HCT116 (cell line): ENCODE data around the gene NCBP2. TPM values are rescaled to one million over a fixed set of nuclear protein-coding genes. Genes with fewer than 3 reads are reported as not detected.

ENCODE experiments used
- ATAC-seq: fragments of 200-7000 bp; cut with Tn5 transposase; 2 replicates; pipeline ENCODE4 v1.9.1; 2020; ENCODE audit warnings: mild to moderate bottlenecking, moderate library complexity
- BruUV-seq: library from RNA; stranded (reverse); fragments of 400-500 nt; replicated peaks from 2 replicates; lab custom pipeline; 2021; lab: Mats Ljungman, UMichigan
- CTCF ChIA-PET: fragments of 300-600 bp; sonication (Branson Sonifier 250); formaldehyde crosslinking; loops from one replicate; lab custom pipeline; 2021; ENCODE audit warnings: antibody characterized with exemption; lab: Charles Lee
- POLR2A ChIA-PET: fragments of 300-600, 350-600 bp; sonication (Branson Sonifier 250); formaldehyde crosslinking; loops from one replicate; lab custom pipeline; 2021; ENCODE audit warnings: antibody characterized with exemption; lab: Charles Lee
- RAD21 ChIA-PET, 2 experiments: fragments of 300-600 bp; sonication (Branson Sonifier 250); formaldehyde crosslinking; loops; one replicate each; lab custom pipeline; 2023; ENCODE audit warnings: low total read pairs in 2 of 2; ENCODE audit not compliant: uncharacterized antibody in 2 of 2, unreplicated experiment in 2 of 2, low non-redundant PET in 1 of 2; lab: Charles Lee
- DNase-seq: peaks from one replicate; pipeline ENCODE4 v3.0.0-alpha.2; 2010; ENCODE audit warnings: low read depth, low spot score
- H2AFZ ChIP-seq: fragments of 200-600 bp; shearing (Covaris generic), sonication (generic); 2 replicates; pipeline ENCODE4 v1.6.1; 2017; ENCODE audit warnings: low read depth, mixed run types, mixed read lengths, antibody characterized with exemption, low read length; ENCODE audit not compliant: poor library complexity, severe bottlenecking
- H3K27ac ChIP-seq: 2 replicates; pipeline ENCODE4 v1.5.1; 2012; ENCODE audit warnings: low read depth, low read length
- H3K27me3 ChIP-seq: fragments of 200-600 bp; sonication (generic); 2 replicates; pipeline ENCODE4 v1.6.1; 2016; ENCODE audit warnings: mixed run types, low read length, mixed read lengths; ENCODE audit not compliant: insufficient read depth
- H3K36me3 ChIP-seq, 2 experiments: fragments of 200-500 bp in 1 of 2; fragments of 200-600 bp in 1 of 2; sonication (Bioruptor generic) in 1 of 2; sonication (generic) in 1 of 2; 2 replicates each; pipeline versions ENCODE4 v1.5.1 to v1.6.1; 2014 to 2016; ENCODE audit warnings: low read length in 2 of 2, inconsistent platforms in 1 of 2, mixed read lengths in 1 of 2, mixed run types in 1 of 2; ENCODE audit not compliant: insufficient read depth in 2 of 2, control insufficient read depth in 1 of 2
- H3K4me1 ChIP-seq, 2 experiments: fragments of 200-600 bp in 1 of 2; sonication (generic) in 1 of 2; 2 replicates each; pipeline versions ENCODE4 v1.5.1 to v1.6.1; 2012 to 2017; ENCODE audit warnings: low read length in 2 of 2, inconsistent platforms in 1 of 2, mild to moderate bottlenecking in 1 of 2, mixed read lengths in 1 of 2, mixed run types in 1 of 2, moderate library complexity in 1 of 2; ENCODE audit not compliant: insufficient read depth in 2 of 2, control insufficient read depth in 1 of 2
- H3K4me2 ChIP-seq: fragments of 200-600 bp; sonication (generic); 2 replicates; pipeline ENCODE4 v1.6.1; 2017; ENCODE audit warnings: mixed run types, low read length, mixed read lengths
- H3K4me3 ChIP-seq, 2 experiments: fragments of 200-600 bp in 1 of 2; sonication (generic) in 1 of 2; replicated peaks in 1 of 2; 2 replicates each; pipeline ENCODE4 v1.5.1; 2011 to 2016; ENCODE audit warnings: low read length in 2 of 2, control low read depth in 1 of 2, low read depth in 1 of 2, mild to moderate bottlenecking in 1 of 2, mixed read lengths in 1 of 2, mixed run types in 1 of 2
- H3K79me2 ChIP-seq: fragments of 200-600 bp; sonication (generic); 2 replicates; pipeline ENCODE4 v1.6.1; 2017; ENCODE audit warnings: mild to moderate bottlenecking, mixed run types, low read length, moderate library complexity, mixed read lengths; ENCODE audit not compliant: insufficient read depth
- H3K9ac ChIP-seq: fragments of 200-600 bp; sonication (generic); 2 replicates; pipeline ENCODE4 v1.6.1; 2016; ENCODE audit warnings: low read length, mixed read lengths
- H3K9me2 ChIP-seq: fragments of 200-600 bp; sonication (generic), shearing (Covaris generic); 2 replicates; pipeline ENCODE4 v1.6.1; 2017; ENCODE audit warnings: mixed run types, mild to moderate bottlenecking, moderate library complexity; ENCODE audit not compliant: insufficient read depth
- H3K9me3 ChIP-seq, 2 experiments: fragments of 200-500 bp in 1 of 2; fragments of 200-600 bp in 1 of 2; sonication (Bioruptor generic) in 1 of 2; sonication (generic) in 1 of 2; 2 replicates each; pipeline ENCODE4 v1.6.1; 2014 to 2017; ENCODE audit warnings: low read length in 2 of 2, mixed read lengths in 2 of 2, inconsistent platforms in 1 of 2, low read depth in 1 of 2, mild to moderate bottlenecking in 1 of 2, mixed run types in 1 of 2, moderate library complexity in 1 of 2; ENCODE audit not compliant: control insufficient read depth in 1 of 2, insufficient read depth in 1 of 2
- H4K20me1 ChIP-seq: fragments of 200-600 bp; sonication (generic), shearing (Covaris generic); 2 replicates; pipeline ENCODE4 v1.6.1; 2017; ENCODE audit warnings: mixed run types, mild to moderate bottlenecking, moderate library complexity; ENCODE audit not compliant: insufficient read depth
- CBX3 ChIP-seq: IDR thresholded peaks from 2 replicates; pipeline ENCODE4 v1.6.1; 2012; ENCODE audit warnings: low read depth
- CEBPB ChIP-seq: IDR thresholded peaks from 2 replicates; pipeline ENCODE4 v1.6.1; 2012; ENCODE audit warnings: low read depth
- EGR1 ChIP-seq: IDR thresholded peaks from 2 replicates; pipeline ENCODE4 v1.6.1; 2012; ENCODE audit warnings: low read depth
- EZH2 ChIP-seq: fragments of 200-600 bp; sonication (generic); IDR thresholded peaks from 2 replicates; pipeline ENCODE4 v1.6.1; 2017; ENCODE audit warnings: antibody characterized with exemption, mixed run types
- FOSL1 ChIP-seq: IDR thresholded peaks from 2 replicates; pipeline ENCODE4 v1.6.1; 2012; ENCODE audit warnings: low read depth
- JUND ChIP-seq: IDR thresholded peaks from 2 replicates; pipeline ENCODE4 v1.6.1; 2012
- POLR2A ChIP-seq: IDR thresholded peaks from 2 replicates; pipeline ENCODE4 v1.7.0; 2011; ENCODE audit warnings: borderline replicate concordance; ENCODE audit not compliant: insufficient read depth, insufficient read length; ENCODE audit errors: extremely low read depth
- REST ChIP-seq: IDR thresholded peaks from 2 replicates; pipeline ENCODE4 v1.6.1; 2012; ENCODE audit warnings: low read depth
- SIN3A ChIP-seq: IDR thresholded peaks from 2 replicates; pipeline ENCODE4 v1.6.1; 2012; ENCODE audit warnings: low read depth
- SP1 ChIP-seq: IDR thresholded peaks from 2 replicates; pipeline ENCODE4 v1.6.1; 2012; ENCODE audit warnings: low read depth
- SRF ChIP-seq: IDR thresholded peaks from 2 replicates; pipeline ENCODE4 v1.6.1; 2012; ENCODE audit warnings: low read depth
- TCF7L2 ChIP-seq: IDR thresholded peaks from 2 replicates; pipeline ENCODE4 v1.7.0; 2011; ENCODE audit warnings: borderline replicate concordance, inconsistent platforms; ENCODE audit not compliant: insufficient read depth, insufficient read length; ENCODE audit errors: extremely low read depth
- YY1 ChIP-seq: IDR thresholded peaks from 2 replicates; pipeline ENCODE4 v1.6.1; 2011; ENCODE audit warnings: low read length, low read depth, moderate library complexity, mild to moderate bottlenecking; ENCODE audit not compliant: insufficient replicate concordance; ENCODE audit errors: extremely low read depth
- ZFX ChIP-seq: fragments of 450-650 bp; IDR thresholded peaks from 2 replicates; pipeline ENCODE4 v1.6.1; 2017
- intact Hi-C: fragments of 100-400 bp; cut with micrococcal nuclease; formaldehyde crosslinking; loops from 2 replicates; pipeline ENCODE4 v1.10.0; 2022
- total RNA-seq: library from RNA; stranded (reverse); gene quantifications from one replicate; pipeline ENCODE4 v1.2.1, GENCODE V29; 2021; ENCODE audit not compliant: unreplicated experiment
- TF ChIP-seq, protein P1 (sequence below): IDR thresholded peaks from 2 replicates; pipeline ENCODE4 v1.6.1; 2012
- TF ChIP-seq, protein P2 (sequence below): IDR thresholded peaks from 2 replicates; pipeline ENCODE4 v1.6.1; 2012

Gene NCBP2
- total RNA-seq, 1 experiment from 2014 or later: 82.4 TPM

GRCh38 chr3:196947860-196948441 is 5.6 kb upstream of the NCBP2 start:
- H3K9ac ChIP-seq: no peak overlapping the region

More at GRCh38 chr3:196947860-196948441, 5.6 kb upstream of the NCBP2 start:
- peaks cover 16% of the 10 kb centered on the region for H3K79me2 ChIP-seq
- H3K27me3 ChIP-seq: no peaks in the 10 kb centered on the region
- no peaks in the 10 kb centered on the region for H3K9me2 ChIP-seq
- intact Hi-C loops: no loop called here
- no peak overlapping the region for H3K4me3 ChIP-seq
- no TSS peak for BruUV-seq
- no peaks in the 10 kb centered on the region for H3K36me3 ChIP-seq
- POLR2A ChIA-PET: no interaction called here
- CTCF ChIA-PET: no interaction called here
- H4K20me1 ChIP-seq: no peaks in the 10 kb centered on the region
- DNase-seq: no peak
- RAD21 ChIA-PET: no interaction called here
- no peak overlapping the region for H2AFZ ChIP-seq
- H3K4me1 ChIP-seq: peaks cover 5 to 7% of the 10 kb centered on the region in 2 experiments; a peak in 2 of 4 replicates
- TF ChIP-seq, protein P1, sequence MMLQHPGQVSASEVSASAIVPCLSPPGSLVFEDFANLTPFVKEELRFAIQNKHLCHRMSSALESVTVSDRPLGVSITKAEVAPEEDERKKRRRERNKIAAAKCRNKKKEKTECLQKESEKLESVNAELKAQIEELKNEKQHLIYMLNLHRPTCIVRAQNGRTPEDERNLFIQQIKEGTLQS: no peak
- TF ChIP-seq, protein P2, sequence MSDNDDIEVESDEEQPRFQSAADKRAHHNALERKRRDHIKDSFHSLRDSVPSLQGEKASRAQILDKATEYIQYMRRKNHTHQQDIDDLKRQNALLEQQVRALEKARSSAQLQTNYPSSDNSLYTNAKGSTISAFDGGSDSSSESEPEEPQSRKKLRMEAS: no peak
- TF ChIP-seq SP1 (no peak), FOSL1 (no peak), CEBPB (no peak), EGR1 (no peak), POLR2A (no peak), REST (no peak), JUND (no peak), EZH2 (no peak), YY1 (no peak), TCF7L2 (no peak), SIN3A (no peak), CBX3 (no peak), SRF (no peak), ZFX (no peak)
- H3K9me3 ChIP-seq: no peaks in the 10 kb centered on the region
- H3K27ac ChIP-seq: no peak overlapping the region
- ATAC-seq: no peak
- H3K4me2 ChIP-seq: no peak overlapping the region
